Stomach (tissue), 4 donors: ENCODE measurements around the gene ALPP.

Source experiments
- EP300 ChIP-seq: sonication (generic); formaldehyde crosslinking; IDR thresholded peaks from one replicate; pipeline ENCODE4 v1.6.1; 2017; ENCODE audit warnings: antibody characterized with exemption
- POLR2A ChIP-seq, 4 donors: fragments of 450-650 bp; IDR thresholded peaks; one replicate each; pipeline ENCODE4 v1.6.1; 2016; ENCODE audit warnings: antibody characterized with exemption in 4 of 4, control low read depth in 2 of 4, mild to moderate bottlenecking in 1 of 4, moderate library complexity in 1 of 4

- TF ChIP-seq EP300, result no peak
- TF ChIP-seq POLR2A (IDR thresholded peaks at IDR 0.05), result no peak
Measured at GRCh38 chr2:232340171-232340935, 38.2 kb upstream of the ALPP start.
